Activated T-helper 1 cell treated with Interleukin-2 at 50 U/mL for 16 hours (primary cell): Measurements from ENCODE around the gene KRTAP10-1.
"Not testable (repeated sequence)": the region's sequence is repeated elsewhere in the genome, so short reads cannot be mapped to it uniquely, and the experiment has no call there.

Experiments
- DNase-seq: peaks from one replicate; pipeline ENCODE4 v3.0.0-alpha.2; 2020; ENCODE audit warnings: low read depth

Gene KRTAP10-1, protein sequence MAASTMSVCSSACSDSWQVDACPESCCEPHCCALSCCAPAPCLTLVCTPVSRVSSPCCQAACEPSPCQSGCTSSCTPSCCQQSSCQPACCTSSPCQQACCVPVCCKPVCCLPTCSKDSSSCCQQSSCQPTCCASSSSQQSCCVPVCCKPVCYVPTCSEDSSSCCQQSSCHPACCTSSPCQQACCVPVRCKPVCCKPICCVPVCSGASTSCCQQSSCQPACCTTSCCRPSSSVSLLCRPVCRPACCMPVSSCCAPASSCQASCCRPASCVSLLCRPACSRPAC

DNA sequence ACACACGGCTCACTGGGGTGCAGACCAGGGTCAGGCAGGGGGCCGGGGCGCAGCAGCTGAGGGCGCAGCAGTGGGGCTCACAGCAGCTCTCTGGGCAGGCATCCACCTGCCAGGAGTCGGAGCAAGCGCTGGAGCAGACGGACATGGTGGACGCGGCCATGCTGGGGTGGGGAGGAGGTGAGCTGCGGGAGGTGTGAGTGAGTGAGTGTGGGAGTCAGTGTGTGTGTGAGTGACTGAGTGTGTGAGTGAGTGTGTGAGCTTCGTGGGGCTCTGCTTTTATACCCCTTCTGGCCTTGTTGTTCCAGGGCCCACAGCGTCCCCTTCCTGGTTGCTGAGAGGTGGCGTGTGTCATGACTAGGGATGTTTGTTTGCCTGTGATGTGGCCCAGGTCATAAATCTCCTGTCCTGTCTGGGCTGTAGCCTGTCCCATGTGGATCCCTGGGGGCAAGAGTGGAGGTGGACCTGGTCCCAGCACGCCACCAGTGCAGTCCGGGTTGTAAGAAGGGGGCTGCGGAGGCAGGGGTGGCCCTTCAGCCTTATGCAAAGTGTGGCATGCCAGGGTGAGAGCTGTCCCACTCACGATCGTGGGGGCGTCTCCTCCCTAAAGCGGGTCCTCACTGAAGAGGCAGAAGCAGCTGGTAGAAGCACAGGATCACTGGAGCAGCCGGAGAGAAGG is at the start of gene KRTAP10-1:
KRTAP10-1 (minus strand) TSS at position 205 of the 676 bp plus-strand sequence; CDS start at position 160, 45 bp downstream.
- no peak for DNase-seq

DNA sequence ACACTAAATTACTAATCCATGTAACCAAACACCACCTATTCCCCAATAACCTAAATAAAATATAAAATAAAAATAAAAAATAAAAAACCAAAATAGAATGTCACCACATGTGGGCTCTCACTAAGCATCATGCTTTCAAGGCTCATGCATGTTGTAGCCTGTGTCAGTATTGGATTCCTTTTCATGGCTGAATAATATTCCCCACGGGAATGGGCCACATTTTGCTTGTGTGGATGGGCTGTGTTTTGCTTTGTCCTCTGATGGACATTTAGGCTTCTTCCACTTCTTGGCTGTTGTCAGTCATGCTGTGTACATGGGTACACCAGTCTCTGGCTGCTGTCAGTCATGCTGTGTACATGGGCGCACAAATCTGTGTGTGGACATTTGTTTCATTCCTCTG is 49.1 kb upstream of the KRTAP10-1 start:
- no peak for DNase-seq

DNA sequence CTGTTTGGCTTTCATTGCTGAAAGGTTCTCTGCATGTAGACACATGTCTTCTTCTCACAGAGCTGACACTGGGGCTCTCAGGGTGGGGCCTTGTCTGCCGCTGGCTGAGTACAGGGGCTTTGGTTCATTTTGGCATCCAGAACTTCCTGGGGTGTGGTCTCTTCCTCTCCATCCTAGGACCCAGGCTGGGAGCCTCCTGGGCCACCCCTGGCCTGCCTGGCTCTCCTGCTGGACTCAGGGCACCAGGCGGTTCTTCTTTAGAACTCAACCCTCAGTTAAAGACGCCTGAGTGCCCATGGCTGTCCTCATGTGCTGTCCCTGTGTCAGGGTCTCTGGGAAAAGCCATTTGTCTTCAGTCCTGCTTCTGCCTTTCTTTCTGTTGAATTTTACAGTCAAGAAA is 45.9 kb upstream of the KRTAP10-1 start:
- no peak for DNase-seq

DNA sequence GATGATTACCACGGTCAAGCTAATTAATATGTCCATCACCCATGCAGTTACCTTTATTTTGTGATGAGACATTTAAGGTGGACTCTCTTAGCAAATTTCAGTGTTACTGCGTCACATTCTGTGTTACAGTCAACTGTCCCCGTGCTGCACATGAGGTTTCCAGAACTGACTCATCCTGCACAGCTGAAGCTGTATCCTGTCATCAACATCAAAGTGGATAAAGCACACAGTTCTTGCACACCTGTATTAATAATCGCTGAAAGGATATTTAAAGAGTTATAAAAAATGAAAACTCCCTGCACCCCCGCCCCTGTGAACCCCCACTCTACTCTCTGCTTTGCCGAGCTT is 43.8 kb upstream of the KRTAP10-1 start:
- no peak for DNase-seq

DNA sequence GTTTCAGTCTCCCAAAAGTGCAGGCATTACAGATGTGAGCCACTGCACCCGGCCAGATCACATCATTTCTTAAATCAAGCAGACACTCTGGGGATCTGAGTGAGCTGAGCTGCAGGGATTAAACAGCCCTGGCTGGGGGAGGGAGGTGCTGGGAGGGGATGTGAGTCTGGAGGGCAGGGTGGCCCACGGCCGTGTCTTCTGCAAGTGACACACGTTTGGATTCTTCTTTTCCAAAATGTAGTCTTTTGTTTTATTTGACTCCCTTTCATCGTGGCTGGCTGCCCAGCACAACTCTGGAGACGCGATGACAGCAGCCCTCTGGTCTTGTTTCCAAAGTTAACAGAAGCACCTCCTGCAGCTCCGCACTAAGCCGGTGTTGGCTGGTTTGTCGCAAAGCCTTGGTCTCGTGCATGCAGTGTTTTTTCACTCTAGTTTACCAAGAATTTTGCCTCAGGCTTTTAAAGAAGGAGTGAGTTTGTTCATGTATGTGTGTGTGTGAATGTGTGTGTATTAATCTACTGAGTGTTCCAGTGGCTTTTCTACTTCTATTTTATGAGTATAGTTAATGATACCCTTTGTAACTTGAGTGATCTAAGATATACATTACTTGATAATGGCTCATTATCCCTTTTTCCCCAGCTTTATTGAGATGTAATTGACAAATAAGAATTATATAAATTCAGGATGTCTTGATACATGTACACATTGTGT is 43.2 kb upstream of the KRTAP10-1 start:
- DNase-seq: no peak

DNA sequence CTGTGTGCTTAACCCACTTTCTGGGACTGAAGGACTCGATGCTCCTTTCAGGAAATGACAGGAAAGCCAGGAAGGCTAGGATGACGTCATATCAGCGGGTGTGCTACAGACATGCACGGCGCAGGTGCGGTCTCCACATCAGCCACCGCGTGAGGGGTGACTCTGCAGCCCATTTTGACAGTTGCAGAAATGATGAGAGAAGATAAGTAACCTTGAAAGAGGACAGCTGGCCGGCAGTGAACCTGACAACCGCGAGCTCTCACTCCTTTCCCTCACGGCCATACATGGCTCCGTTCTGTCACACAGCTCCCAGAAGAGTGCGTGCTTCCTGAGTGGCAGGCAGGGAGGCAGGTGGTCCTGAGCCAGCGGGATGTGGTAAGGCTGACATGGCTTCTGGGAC is 42.1 kb upstream of the KRTAP10-1 start:
- no peak for DNase-seq

DNA sequence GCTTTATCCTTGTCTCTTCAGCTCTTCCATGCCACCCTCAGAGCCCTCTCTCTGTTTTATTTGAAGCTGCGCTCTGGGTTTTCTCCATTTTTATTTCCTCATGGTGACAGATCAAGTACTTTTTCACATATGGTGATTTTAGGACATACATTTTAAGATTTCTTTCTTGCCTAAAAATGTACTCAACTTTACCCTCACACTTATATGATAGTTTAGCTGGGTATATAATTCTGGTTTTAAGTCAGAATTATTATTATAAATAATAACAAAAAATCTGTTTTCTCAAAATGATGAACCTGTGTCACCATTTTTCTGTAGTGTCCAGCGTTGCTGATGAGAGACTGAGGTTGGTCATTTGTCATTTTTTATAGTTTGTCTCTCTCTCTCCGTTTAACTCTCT is 41.2 kb upstream of the KRTAP10-1 start:
- DNase-seq: no peak

DNA sequence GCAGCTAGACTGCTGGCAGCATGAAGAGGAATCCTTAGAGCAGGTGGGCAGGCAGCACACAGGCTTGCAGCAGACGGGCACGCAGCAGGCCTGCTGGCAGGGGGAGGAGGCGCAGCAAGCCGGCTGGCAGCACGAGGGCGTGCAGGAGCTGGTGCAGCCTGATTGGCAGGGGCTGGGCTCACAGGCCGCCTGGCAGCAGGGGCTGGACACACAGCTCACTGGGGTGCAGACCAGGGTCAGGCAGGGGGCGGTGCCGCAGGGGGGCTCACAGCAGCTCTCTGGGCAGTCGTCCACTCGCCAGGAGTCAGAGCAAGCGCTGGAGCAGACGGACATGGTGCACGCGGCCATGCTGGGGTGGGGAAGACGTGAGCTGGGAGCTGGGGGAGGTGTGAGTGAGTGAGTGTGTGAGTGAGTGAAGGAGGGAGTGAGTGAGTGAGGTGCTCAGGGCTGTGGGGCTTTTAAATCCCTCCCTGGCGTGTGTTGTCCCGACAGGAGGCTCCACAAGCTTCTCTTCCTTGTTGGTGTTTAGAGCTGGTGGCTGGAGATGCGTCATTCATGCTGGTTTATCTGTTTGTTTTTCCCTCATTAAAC is 40.3 kb upstream of the KRTAP10-1 start, which contains the start of gene KRTAP10-5:
KRTAP10-5 (minus strand) TSS at position 374 of the 591 bp plus-strand sequence; CDS start at position 348, 26 bp downstream.
- not testable (repeated sequence) for DNase-seq

DNA sequence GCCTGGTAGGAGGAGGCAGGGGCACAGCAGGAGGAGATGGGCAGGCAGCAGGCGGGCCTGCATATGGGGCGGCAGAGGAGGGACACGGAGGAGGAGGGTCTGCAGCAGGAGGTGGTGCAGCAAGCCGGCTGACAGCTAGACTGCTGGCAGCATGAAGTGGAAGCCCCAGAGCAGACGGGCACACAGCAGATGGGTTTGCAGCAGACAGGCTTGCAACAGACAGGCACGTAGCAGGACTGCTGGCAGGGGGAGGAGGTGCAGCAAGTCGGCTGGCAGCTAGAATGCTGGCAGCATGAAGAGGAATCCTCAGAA is 39.8 kb upstream of the KRTAP10-1 start:
- DNase-seq: no peak

DNA sequence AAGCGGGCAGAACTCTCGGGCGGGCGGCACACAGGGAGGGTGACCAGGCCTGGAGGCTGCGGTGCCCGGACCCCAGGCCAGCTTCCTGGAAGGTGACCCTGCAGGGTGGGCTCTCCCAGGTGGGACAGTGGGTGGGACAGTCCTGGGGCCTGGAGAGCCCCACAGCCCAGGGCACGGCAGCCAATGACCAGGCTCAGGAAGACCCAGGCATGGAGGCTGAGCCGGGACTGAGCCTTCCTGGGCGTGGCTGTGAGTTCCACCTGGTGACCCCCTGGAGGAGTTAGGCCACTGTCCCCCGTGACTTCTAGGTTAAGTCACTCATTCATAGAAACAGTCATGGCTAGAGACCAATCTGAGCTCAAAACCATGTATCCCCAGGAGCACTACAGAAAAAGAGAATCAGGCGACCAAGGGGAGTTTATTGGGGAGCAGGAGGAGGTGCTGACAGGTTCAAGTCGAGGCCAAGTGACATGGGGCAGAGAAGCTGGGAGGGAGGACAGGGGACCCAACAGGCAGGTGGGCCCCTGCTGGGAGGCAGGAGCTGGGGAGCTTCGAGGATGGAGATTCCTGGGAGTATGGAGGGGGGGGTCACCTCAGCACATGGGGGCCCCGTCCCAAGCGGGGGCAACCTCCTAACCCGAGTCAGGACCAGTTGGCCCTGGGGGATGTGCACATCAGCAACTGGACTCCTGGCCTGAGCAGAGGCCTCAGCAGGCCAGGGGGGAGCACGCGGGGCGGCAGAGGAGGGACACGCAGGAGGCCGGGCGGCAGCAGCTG is 39.2 kb upstream of the KRTAP10-1 start:
- DNase-seq: no peak

DNA sequence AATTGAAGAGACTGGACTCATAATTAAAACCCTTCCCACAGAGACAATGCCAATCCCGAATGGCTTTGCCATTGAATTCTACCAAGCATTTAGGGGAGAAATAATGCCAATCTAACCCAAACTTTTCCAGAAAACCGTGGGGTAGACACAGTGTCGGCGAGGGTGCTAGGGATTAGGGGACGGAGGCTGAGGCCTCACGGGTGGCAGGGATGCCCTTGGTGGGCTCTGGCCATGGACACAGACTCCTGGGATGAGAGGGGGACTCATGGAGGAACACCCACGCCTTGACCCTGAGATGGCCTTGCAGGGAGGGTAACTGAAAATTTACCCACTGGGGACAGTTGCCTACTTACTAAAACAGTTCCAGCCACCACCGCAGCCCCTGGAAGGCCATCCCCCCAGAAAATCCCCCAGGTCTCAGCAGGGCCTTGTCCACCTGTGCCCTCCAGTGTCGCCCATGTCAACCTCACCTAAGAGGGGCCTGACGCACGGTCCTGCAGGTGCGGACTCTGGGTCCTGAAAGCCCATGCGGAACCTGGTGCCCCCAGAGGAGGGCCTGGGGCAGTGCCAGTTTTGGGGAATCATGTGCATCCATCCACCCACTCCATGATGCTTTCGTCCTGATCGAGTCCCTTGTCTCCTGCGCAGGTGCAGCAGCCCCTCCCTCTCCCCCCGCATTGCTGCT is 38.5 kb upstream of the KRTAP10-1 start:
- no peak for DNase-seq

DNA sequence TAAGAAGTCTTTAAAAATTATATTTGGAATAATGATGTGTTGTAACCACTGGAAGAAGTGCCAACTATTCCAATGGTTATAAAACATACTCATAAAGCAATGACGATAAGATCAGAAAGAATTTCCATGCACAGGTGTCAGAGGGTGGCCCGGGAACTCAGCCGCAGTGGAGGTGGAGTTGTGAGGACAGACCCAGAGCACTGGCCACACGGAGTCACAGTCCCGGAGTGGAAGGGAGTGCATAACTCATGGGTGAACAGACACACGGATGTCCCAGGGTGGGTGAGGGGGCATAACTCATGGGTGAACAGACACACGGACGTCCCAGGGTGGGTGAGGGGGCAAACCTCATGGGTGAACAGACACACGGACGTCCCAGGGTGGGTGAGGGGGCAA is 36.0 kb upstream of the KRTAP10-1 start:
- DNase-seq: no peak

DNA sequence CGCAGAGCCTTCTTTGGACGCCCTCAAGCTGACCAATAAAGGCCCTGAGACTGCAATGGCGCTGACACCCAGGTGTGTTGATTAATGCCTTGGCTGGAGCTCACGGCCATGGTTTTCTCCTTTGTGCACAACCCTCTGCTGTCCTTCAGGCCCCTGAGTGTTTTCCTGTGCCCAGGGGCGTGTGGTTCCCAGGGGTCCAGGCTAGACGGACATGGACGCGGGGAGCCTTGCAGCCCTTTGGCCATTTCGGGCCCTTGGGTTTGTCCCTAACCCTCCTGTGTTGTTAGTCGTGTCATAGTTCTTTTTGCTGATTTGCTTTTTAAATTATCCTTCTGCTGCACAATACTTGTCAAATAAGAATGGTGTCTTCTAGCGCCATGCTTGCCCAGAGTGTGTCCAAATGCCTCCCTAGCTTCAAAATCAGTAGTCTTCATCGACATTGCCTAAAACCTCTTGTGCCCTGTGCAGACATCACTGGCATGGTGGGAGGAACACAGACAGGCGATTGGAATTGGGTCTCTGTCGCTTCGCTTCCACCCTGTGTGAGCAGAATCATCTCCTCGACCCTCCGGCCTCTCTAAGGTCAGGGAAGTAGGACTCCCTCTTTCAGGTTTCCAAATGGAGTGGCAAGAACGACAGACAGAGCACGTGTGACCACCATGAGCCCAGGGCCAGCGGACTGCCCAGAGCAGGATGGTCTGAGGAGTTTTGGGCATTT is 35.5 kb upstream of the KRTAP10-1 start:
- DNase-seq: no peak

DNA sequence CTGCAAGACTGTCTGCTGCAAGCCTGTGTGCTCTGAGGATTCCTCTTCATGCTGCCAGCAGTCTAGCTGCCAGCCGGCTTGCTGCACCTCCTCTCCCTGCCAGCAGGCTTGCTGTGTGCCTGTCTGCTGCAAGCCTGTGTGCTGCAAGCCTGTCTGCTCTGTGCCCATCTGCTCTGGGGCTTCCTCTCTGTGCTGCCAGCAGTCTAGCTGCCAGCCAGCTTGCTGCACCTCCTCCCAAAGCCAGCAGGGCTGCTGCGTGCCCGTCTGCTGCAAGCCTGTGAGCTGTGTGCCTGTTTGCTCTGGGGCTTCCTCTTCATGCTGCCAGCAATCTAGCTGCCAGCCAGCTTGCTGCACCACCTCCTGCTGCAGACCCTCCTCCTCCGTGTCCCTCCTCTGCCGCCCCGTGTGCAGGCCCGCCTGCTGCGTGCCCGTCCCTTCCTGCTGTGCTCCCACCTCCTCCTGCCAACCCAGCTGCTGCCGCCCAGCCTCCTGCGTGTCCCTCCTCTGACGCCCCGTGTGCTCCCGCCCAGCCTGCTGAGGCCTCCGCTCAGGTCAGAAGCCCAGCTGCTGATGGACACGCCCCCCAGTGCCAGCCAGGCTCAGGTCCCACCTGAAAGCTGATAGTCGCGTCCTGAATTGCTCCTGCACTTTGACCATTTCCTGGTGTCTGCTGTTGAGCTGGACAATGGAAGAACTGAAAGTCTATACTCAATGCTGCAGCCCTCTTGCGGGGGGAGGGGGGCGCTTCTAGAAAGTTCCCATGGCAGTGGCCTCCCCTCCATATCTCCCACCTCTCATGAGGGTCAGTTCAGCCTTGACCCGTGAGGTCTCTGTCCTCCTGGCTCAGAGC is 34.7 kb upstream of the KRTAP10-1 start:
- no peak for DNase-seq

DNA sequence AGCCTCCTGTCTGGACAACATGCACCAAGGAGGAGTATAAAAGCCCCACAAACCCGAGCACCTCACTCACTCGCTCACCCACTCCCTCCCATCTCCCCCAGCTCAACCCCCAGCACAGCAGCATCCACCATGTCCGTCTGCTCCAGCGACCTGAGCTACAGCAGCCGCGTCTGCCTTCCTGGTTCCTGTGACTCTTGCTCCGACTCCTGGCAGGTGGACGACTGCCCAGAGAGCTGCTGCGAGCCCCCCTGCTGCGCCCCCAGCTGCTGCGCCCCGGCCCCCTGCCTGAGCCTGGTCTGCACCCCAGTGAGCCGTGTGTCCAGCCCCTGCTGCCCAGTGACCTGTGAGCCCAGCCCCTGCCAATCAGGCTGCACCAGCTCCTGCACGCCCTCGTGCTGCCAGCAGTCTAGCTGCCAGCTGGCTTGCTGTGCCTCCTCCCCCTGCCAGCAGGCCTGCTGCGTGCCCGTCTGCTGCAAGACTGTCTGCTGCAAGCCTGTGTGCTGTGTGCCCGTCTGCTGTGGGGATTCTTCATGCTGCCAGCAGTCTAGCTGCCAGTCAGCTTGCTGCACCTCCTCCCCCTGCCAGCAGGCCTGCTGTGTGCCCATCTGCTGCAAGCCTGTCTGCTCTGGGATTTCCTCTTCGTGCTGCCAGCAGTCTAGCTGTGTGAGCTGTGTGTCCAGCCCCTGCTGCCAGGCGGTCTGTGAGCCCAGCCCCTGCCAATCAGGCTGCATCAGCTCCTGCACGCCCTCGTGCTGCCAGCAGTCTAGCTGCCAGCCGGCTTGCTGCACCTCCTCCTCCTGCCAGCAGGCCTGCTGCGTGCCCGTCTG is 33.8 kb upstream of the KRTAP10-1 start, which contains the start of gene KRTAP10-4:
KRTAP10-4 (plus strand) TSS at position 100 of the 827 bp plus-strand sequence; CDS start at position 130, 30 bp downstream.
- not testable (repeated sequence) for DNase-seq

DNA sequence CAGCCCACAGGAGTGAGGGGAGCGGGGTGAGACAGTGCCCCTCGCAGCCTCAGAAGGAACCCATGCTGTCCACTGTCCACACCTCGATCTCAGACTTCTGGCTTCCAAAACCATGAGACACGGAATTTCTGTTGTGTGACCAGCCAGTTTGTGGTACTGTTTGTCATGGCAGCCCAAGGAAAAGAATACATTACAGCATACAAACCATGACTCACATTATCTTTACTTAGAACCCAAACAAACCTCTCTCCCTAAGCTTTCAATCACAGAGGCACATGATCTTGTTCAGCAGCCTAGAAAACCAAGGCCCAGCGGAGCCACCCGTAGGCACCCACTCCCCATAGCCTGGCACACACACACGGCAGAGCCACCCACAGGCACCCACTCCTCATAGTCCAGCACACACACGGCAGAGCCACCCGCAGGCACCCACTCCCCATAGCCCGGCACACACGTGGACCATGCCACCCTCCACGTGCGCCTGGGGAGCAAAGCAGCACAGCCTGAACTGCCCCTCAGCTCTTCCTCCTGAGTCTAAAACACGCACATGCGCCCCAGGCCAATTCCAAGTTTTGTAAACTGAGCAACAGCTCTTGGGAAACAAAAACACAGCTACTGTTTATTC is 33.1 kb upstream of the KRTAP10-1 start:
- DNase-seq: no peak

DNA sequence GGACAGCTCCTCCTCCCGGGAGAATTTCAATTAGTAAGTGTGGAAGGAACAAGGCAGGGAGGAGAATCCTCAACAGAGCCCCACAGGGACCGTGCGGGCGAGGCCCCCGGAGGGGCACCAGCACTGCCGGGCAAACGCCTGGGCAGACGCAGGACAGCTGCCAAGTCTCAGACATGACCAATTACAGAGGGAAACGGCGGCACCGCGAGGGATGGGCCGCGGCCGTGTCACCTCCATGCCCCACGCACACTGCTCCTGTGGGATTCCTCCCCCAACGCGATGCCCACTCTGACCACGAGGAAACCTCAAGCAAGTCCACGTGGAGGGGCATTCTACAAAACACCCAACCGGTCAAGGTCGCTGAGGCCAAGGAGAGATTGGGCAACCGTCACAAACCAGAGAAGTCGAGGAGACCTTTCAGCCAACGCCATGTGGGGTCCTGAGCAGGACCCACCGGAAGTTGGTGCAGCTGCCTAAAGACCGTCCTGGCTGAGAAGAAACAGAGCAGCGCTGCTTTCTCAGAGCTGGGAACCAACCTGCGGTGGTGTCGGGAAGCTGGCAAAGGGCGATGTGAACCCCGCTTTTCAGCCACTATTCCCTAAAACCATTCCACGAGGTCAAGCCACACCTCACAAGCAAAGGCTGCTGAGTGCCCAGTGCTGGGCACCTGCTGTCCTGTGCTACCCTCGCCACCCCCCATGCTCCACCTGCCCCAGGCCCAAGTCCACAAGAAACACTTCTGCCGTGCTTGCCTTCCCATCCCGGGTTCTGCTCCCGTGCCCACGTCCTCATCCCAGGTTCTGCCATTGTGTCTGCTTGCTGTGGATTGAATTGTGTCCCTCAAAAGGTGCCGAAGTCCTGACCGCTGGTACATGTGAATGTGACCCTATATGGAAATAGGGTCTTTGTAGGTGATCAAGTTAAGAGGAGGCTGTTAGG is 32.1 kb upstream of the KRTAP10-1 start:
- no peak for DNase-seq
